ENCODE measurements around the gene FAM120C.

The FAM120C gene

GRCh38 chrX:54182864-54183613 is at the start of gene FAM120C:
FAM120C (minus strand) TSS chrX:54183254; CDS start chrX:54183198, 56 bp downstream.
- peaks cover 16 to 40% of the 10 kb centered on the region in 2 donors for H3K4me1 Mint-ChIP-seq
- H3K27me3 Mint-ChIP-seq = no peaks in the 10 kb centered on the region
- DNase-seq = peak; percentile 52
- H3K9me3 Mint-ChIP-seq = peaks cover 0 to 3% of the 10 kb centered on the region in 2 donors
- peak within 1 kb of the TSS; percentile 84 to 91 for H3K4me3 Mint-ChIP-seq
- ATAC-seq (replicated peaks) = peak; percentile 77 to 80
- peak within 1 kb of the TSS; percentile 92 for H3K27ac Mint-ChIP-seq
- peaks cover 15 to 22% of the 10 kb centered on the region in 2 donors for H3K36me3 Mint-ChIP-seq

- H3K9me3 Mint-ChIP-seq = no peaks in the 10 kb centered on the region
- no peaks in the 10 kb centered on the region for H3K4me1 Mint-ChIP-seq
- H3K36me3 Mint-ChIP-seq = no peaks in the 10 kb centered on the region
- no peak for DNase-seq
- no peaks in the 10 kb centered on the region for H3K27me3 Mint-ChIP-seq
- H3K27ac Mint-ChIP-seq = no peak overlapping the region
- no peak for ATAC-seq (replicated peaks)
- H3K4me3 Mint-ChIP-seq = no peak overlapping the region
These were observed 47.5 kb upstream of the FAM120C start for GRCh38 chrX:54230435-54231148.

- no peaks in the 10 kb centered on the region for H3K36me3 Mint-ChIP-seq
- H3K4me1 Mint-ChIP-seq = no peaks in the 10 kb centered on the region
- H3K27ac Mint-ChIP-seq = no peak overlapping the region
- H3K27me3 Mint-ChIP-seq = no peaks in the 10 kb centered on the region
- no peaks in the 10 kb centered on the region for H3K9me3 Mint-ChIP-seq
- H3K4me3 Mint-ChIP-seq = no peak overlapping the region
- no peak for DNase-seq
- ATAC-seq (replicated peaks) = no peak
These were observed 40.5 kb upstream of the FAM120C start for GRCh38 chrX:54223581-54223980.

- no peaks in the 10 kb centered on the region for H3K4me1 Mint-ChIP-seq
- H3K36me3 Mint-ChIP-seq = no peaks in the 10 kb centered on the region
- H3K27me3 Mint-ChIP-seq = peaks cover 0 to 4% of the 10 kb centered on the region in 2 donors
- peaks cover 2 to 3% of the 10 kb centered on the region in 2 donors for H3K9me3 Mint-ChIP-seq
- no peak overlapping the region for H3K27ac Mint-ChIP-seq
- H3K4me3 Mint-ChIP-seq = no peak overlapping the region
- DNase-seq = no peak
- ATAC-seq (replicated peaks) = no peak
These were observed 30.5 kb upstream of the FAM120C start for GRCh38 chrX:54213603-54214002.

GRCh38 chrX:54208531-54208930 is 25.5 kb upstream of the FAM120C start:
- H3K36me3 Mint-ChIP-seq = no peaks in the 10 kb centered on the region
- no peak for DNase-seq
- peaks cover 0 to 6% of the 10 kb centered on the region in 2 donors for H3K27me3 Mint-ChIP-seq
- H3K27ac Mint-ChIP-seq = no peak overlapping the region
- H3K9me3 Mint-ChIP-seq = no peaks in the 10 kb centered on the region
- no peak overlapping the region for H3K4me3 Mint-ChIP-seq
- ATAC-seq (replicated peaks) = no peak
- H3K4me1 Mint-ChIP-seq = no peaks in the 10 kb centered on the region

GRCh38 chrX:54198262-54198661 is 15.2 kb upstream of the FAM120C start:
- DNase-seq = no peak
- Mint-ChIP-seq H3K27me3 (peaks cover 5 to 10% of the 10 kb centered on the region in 2 donors), H3K9me3 (no peaks in the 10 kb centered on the region), H3K36me3 (no peaks in the 10 kb centered on the region), H3K4me3 (no peak overlapping the region), H3K27ac (no peak overlapping the region), H3K4me1 (no peaks in the 10 kb centered on the region)
- no peak for ATAC-seq (replicated peaks)

GRCh38 chrX:54194982-54195588 is 12.0 kb upstream of the FAM120C start:
- Mint-ChIP-seq H3K27me3 (peaks cover 5 to 9% of the 10 kb centered on the region in 2 donors), H3K36me3 (peaks cover 2 to 3% of the 10 kb centered on the region in 2 donors), H3K27ac (no peak overlapping the region), H3K4me1 (no peaks in the 10 kb centered on the region), H3K4me3 (no peak overlapping the region), H3K9me3 (no peaks in the 10 kb centered on the region)
- DNase-seq (no peak), ATAC-seq (replicated peaks) (no peak)

GRCh38 chrX:54193085-54193821 is 10.2 kb upstream of the FAM120C start:
- Mint-ChIP-seq H3K9me3 (no peaks in the 10 kb centered on the region), H3K36me3 (peaks cover 2 to 3% of the 10 kb centered on the region in 2 donors), H3K27ac (no peak overlapping the region), H3K27me3 (no peaks in the 10 kb centered on the region), H3K4me1 (no peaks in the 10 kb centered on the region), H3K4me3 (no peak overlapping the region)
- no peak for ATAC-seq (replicated peaks)
- DNase-seq = no peak

GRCh38 chrX:54184474-54184873 is 1.4 kb upstream of the FAM120C start:
- Mint-ChIP-seq H3K4me1 (peaks cover 14 to 34% of the 10 kb centered on the region in 2 donors), H3K27ac (no peak overlapping the region), H3K9me3 (peaks cover 0 to 3% of the 10 kb centered on the region in 2 donors), H3K27me3 (no peaks in the 10 kb centered on the region), H3K36me3 (peaks cover 15 to 22% of the 10 kb centered on the region in 2 donors), H3K4me3 (no peak overlapping the region)
- ATAC-seq (replicated peaks) = no peak
- no peak for DNase-seq

- H3K4me3 Mint-ChIP-seq = peak overlapping the region; percentile 84 to 91
- peak overlapping the region; percentile 92 for H3K27ac Mint-ChIP-seq
- ATAC-seq (replicated peaks) (peak; percentile 79 to 83), DNase-seq (peak; percentile 46)
- peaks cover 0 to 3% of the 10 kb centered on the region in 2 donors for H3K9me3 Mint-ChIP-seq
- no peaks in the 10 kb centered on the region for H3K27me3 Mint-ChIP-seq
- H3K4me1 Mint-ChIP-seq = peaks cover 22 to 47% of the 10 kb centered on the region in 2 donors
- H3K36me3 Mint-ChIP-seq = peaks cover 21 to 28% of the 10 kb centered on the region in 2 donors
These were observed 725 bp downstream of the FAM120C start for GRCh38 chrX:54182194-54182863.

GRCh38 chrX:54181202-54181953 is 1.7 kb downstream of the FAM120C start:
- peaks cover 29 to 56% of the 10 kb centered on the region in 2 donors for H3K4me1 Mint-ChIP-seq
- H3K27me3 Mint-ChIP-seq = no peaks in the 10 kb centered on the region
- H3K4me3 Mint-ChIP-seq = peak overlapping the region; percentile 84 to 91
- DNase-seq (no peak), ATAC-seq (replicated peaks) (no peak)
- H3K36me3 Mint-ChIP-seq = peaks cover 27 to 34% of the 10 kb centered on the region in 2 donors
- H3K27ac Mint-ChIP-seq = no peak overlapping the region
- H3K9me3 Mint-ChIP-seq = peaks cover 0 to 3% of the 10 kb centered on the region in 2 donors

GRCh38 chrX:54180403-54180802 is 2.7 kb downstream of the FAM120C start:
- Mint-ChIP-seq H3K4me3 (peak overlapping the region; percentile 5 to 70), H3K4me1 (peaks cover 29 to 56% of the 10 kb centered on the region in 2 donors)

More at GRCh38 chrX:54180403-54180802, 2.7 kb downstream of the FAM120C start:
- ATAC-seq (replicated peaks) = no peak
- DNase-seq = no peak
- Mint-ChIP-seq H3K27ac (no peak overlapping the region), H3K27me3 (no peaks in the 10 kb centered on the region), H3K9me3 (peaks cover 0 to 3% of the 10 kb centered on the region in 2 donors), H3K36me3 (peaks cover 27 to 34% of the 10 kb centered on the region in 2 donors)
